OCI-LY1 (cell line): ENCODE results near the gene RAF1.

Experiments used
- H2AFZ ChIP-seq: fragments of 200-600 bp; sonication (generic), shearing (Covaris generic); 2 replicates; pipeline ENCODE4 v1.6.0; 2014; ENCODE audit warnings: antibody characterized with exemption, mild to moderate bottlenecking, low read length
- H3F3A ChIP-seq: fragments of 200-600 bp; sonication (generic), shearing (Covaris generic); 2 replicates; pipeline ENCODE4 v1.6.0; 2014; ENCODE audit warnings: mild to moderate bottlenecking, antibody characterized with exemption, low read length, moderate library complexity; ENCODE audit not compliant: insufficient read depth
- H3K27ac ChIP-seq: fragments of 200-600 bp; sonication (generic); 2 replicates; pipeline ENCODE4 v1.5.1; 2014; ENCODE audit warnings: low read length, mixed run types, mild to moderate bottlenecking, low read depth; ENCODE audit not compliant: poor library complexity, severe bottlenecking
- H3K27me3 ChIP-seq: fragments of 200-600 bp; sonication (generic); 2 replicates; pipeline ENCODE4 v1.6.0; 2014; ENCODE audit warnings: antibody characterized with exemption, mild to moderate bottlenecking, low read length, moderate library complexity; ENCODE audit not compliant: insufficient read depth
- H3K36me3 ChIP-seq: fragments of 200-600 bp; sonication (generic); 2 replicates; pipeline ENCODE4 v1.6.1; 2014; ENCODE audit warnings: mild to moderate bottlenecking, antibody characterized with exemption, low read length, moderate library complexity, mixed read lengths; ENCODE audit not compliant: insufficient read depth
- H3K4me1 ChIP-seq: fragments of 200-600 bp; sonication (generic); 2 replicates; pipeline ENCODE4 v1.5.1; 2014; ENCODE audit warnings: mild to moderate bottlenecking, low read length, moderate library complexity; ENCODE audit not compliant: insufficient read depth, severe bottlenecking
- H3K4me2 ChIP-seq: fragments of 200-600 bp; sonication (generic), shearing (Covaris generic); 2 replicates; pipeline ENCODE4 v1.6.1; 2014; ENCODE audit warnings: low read length
- H3K4me3 ChIP-seq: fragments of 200-600 bp; sonication (generic); 2 replicates; pipeline ENCODE4 v1.5.1; 2014; ENCODE audit warnings: low read length, low read depth, mild to moderate bottlenecking, mixed read lengths; ENCODE audit not compliant: poor library complexity, severe bottlenecking
- H3K79me2 ChIP-seq: fragments of 200-600 bp; shearing (Covaris generic); 2 replicates; pipeline ENCODE4 v1.6.1; 2016; ENCODE audit warnings: mixed run types, low read length, mixed read lengths; ENCODE audit not compliant: insufficient read depth
- H3K9ac ChIP-seq: fragments of 200-600 bp; sonication (generic), shearing (Covaris generic); 2 replicates; pipeline ENCODE4 v1.6.1; 2014; ENCODE audit warnings: mild to moderate bottlenecking, low read length, mixed read lengths
- H3K9me2 ChIP-seq: fragments of 200-600 bp; sonication (generic), shearing (Covaris generic); 2 replicates; pipeline ENCODE4 v1.6.1; 2014; ENCODE audit warnings: low read depth, mild to moderate bottlenecking, low read length, mixed read lengths
- H3K9me3 ChIP-seq: fragments of 200-600 bp; shearing (Covaris generic); 2 replicates; pipeline ENCODE4 v1.6.1; 2014; ENCODE audit warnings: low read length, mixed read lengths
- H4K20me1 ChIP-seq: fragments of 200-600 bp; sonication (generic), shearing (Covaris generic); 2 replicates; pipeline ENCODE4 v1.6.0; 2016; ENCODE audit warnings: mild to moderate bottlenecking, low read length; ENCODE audit not compliant: insufficient read depth
- EZH2 ChIP-seq: fragments of 200-600 bp; sonication (generic), shearing (Covaris generic); IDR thresholded peaks from 2 replicates; pipeline ENCODE4 v1.8.0; 2017; ENCODE audit warnings: borderline replicate concordance, mixed run types, mild to moderate bottlenecking, antibody characterized with exemption, low read length, moderate library complexity, mixed read lengths
- TF ChIP-seq, protein P1 (sequence below): fragments of 200-600 bp; sonication (generic), shearing (Covaris generic); IDR thresholded peaks from 2 replicates; pipeline ENCODE4 v1.5.1; 2017; ENCODE audit warnings: mild to moderate bottlenecking, antibody characterized with exemption, low read length, moderate library complexity, mixed read lengths

RAF1 gene

DNA sequence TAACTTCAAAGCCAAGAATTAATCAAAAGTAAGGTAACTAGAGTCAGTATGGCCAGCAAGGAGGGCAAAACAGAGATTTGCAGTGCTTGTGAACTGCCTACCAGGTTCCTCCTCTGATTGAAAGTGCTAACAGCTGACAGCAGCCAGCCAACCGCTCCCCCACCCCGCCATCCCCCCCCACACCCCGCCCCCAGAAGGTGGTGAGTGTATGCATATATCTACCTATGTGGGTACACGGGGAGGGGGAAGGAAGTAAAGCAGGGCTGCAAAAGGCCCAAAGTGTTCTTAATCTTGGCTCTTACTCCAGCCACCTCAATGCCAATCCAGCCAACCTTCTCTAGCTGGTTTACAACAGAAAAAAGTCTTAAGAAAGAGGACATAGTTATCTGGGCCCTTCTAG is 50.7 kb downstream of the RAF1 start:
- no peaks in the 10 kb centered on the region for H3F3A ChIP-seq
- no peaks in the 10 kb centered on the region for H3K9me2 ChIP-seq
- no peak overlapping the region for H2AFZ ChIP-seq
- TF ChIP-seq, protein P1, sequence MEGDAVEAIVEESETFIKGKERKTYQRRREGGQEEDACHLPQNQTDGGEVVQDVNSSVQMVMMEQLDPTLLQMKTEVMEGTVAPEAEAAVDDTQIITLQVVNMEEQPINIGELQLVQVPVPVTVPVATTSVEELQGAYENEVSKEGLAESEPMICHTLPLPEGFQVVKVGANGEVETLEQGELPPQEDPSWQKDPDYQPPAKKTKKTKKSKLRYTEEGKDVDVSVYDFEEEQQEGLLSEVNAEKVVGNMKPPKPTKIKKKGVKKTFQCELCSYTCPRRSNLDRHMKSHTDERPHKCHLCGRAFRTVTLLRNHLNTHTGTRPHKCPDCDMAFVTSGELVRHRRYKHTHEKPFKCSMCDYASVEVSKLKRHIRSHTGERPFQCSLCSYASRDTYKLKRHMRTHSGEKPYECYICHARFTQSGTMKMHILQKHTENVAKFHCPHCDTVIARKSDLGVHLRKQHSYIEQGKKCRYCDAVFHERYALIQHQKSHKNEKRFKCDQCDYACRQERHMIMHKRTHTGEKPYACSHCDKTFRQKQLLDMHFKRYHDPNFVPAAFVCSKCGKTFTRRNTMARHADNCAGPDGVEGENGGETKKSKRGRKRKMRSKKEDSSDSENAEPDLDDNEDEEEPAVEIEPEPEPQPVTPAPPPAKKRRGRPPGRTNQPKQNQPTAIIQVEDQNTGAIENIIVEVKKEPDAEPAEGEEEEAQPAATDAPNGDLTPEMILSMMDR: no peak
- no peak for TF ChIP-seq EZH2
- no peak overlapping the region for H3K27ac ChIP-seq
- no peaks in the 10 kb centered on the region for H3K4me1 ChIP-seq
- no peak overlapping the region for H3K4me3 ChIP-seq
- no peaks in the 10 kb centered on the region for H4K20me1 ChIP-seq
- no peak overlapping the region for H3K9ac ChIP-seq
- peaks cover 27% of the 10 kb centered on the region; the same call in 1 of the 2 replicates for H3K79me2 ChIP-seq
- H3K4me2 ChIP-seq: no peak overlapping the region
- H3K9me3 ChIP-seq: no peaks in the 10 kb centered on the region
- peaks cover 81% of the 10 kb centered on the region for H3K36me3 ChIP-seq
- no peaks in the 10 kb centered on the region for H3K27me3 ChIP-seq

DNA sequence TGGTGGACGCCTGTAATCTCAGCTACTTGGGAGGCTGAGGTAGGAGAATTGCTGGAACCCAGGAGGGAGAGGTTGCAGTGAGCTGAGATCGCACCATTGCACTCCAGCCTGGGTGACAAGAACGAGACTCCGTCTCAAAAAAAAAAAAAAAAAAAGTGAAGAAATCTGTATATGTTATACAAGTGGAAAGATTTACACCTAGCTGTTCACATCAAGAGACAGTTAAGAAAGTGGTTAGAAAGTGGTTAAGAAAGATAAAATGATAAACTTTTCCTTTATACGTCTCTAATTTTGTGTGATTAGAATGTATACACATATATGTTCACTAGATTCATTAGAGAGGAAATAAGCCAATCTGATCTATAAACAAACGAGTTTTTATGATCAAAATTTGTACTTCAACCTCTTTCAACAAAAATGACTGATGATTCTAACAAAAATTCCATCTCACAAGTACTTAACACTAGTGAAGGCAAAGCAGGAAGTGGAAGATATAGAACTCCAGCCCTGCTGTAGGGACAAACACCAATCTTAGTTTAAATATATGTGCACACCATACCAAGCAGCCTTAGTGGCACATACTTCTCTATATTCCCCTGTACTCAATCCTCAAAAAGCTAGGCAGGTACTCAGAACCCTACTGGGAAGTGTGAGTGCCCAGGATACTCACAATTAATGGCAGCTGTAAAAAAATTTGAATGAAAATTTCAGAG is 51.2 kb downstream of the RAF1 start:
- Histone ChIP-seq H2AFZ (no peak overlapping the region), H3K4me1 (no peaks in the 10 kb centered on the region), H3F3A (no peaks in the 10 kb centered on the region), H3K4me2 (no peak overlapping the region), H3K4me3 (no peak overlapping the region), H3K36me3 (peaks cover 80% of the 10 kb centered on the region), H3K9me2 (no peaks in the 10 kb centered on the region), H3K27ac (no peak overlapping the region), H3K9ac (no peak overlapping the region), H4K20me1 (no peaks in the 10 kb centered on the region), H3K79me2 (peaks cover 22% of the 10 kb centered on the region; the same call in 1 of the 2 replicates), H3K9me3 (no peaks in the 10 kb centered on the region), H3K27me3 (no peaks in the 10 kb centered on the region)
- no peak for TF ChIP-seq EZH2
- TF ChIP-seq, protein P1: no peak

DNA sequence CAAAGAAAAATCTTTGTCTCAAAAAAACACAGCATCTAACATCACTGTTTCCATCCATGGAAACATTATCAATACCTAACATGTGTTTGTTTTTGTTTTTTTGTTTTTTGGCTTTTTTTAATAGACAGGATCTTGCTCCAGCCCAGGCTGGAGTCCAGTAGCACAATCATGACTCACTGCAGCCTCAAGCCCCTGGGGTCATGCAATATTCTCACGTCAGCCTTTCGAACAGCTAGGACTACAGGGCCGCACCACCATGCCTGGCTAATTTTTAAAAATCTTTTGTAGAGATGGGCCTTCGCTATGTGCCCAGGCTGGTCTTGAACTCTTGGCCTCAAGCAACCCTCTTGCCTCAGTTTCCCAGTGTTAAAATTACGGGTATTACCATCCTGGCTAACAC is 52.8 kb downstream of the RAF1 start:
- Histone ChIP-seq H3K4me1 (no peaks in the 10 kb centered on the region), H3K4me3 (no peak overlapping the region), H3F3A (no peaks in the 10 kb centered on the region), H2AFZ (no peak overlapping the region), H3K36me3 (peaks cover 77% of the 10 kb centered on the region), H3K9me2 (no peaks in the 10 kb centered on the region), H3K4me2 (no peak overlapping the region), H4K20me1 (no peaks in the 10 kb centered on the region), H3K27ac (no peak overlapping the region), H3K9ac (no peak overlapping the region), H3K79me2 (peaks cover 22% of the 10 kb centered on the region; the same call in 1 of the 2 replicates), H3K9me3 (no peaks in the 10 kb centered on the region), H3K27me3 (no peaks in the 10 kb centered on the region)
- TF ChIP-seq, protein P1: no peak
- no peak for TF ChIP-seq EZH2
